Measurements from ENCODE around the gene FRG2C. TPM values are rescaled to one million over a fixed set of nuclear protein-coding genes. Genes with fewer than 3 reads are reported as not detected.

FRG2C gene
- total RNA-seq, result not detected in 2 replicates

GRCh38 chr3:75664028-75664427 is at the start of gene FRG2C:
FRG2C (plus strand) TSS chr3:75664328; CDS start chr3:75664380, 52 bp downstream.

Other genes starting within 250 kb of the FRG2C start
- 5.8 and 15.9 TPM in 2 replicates for gene ZNF717, start 121.2 kb downstream of the FRG2C start, total RNA-seq